ENCODE data around the gene KIF16B.

DNA sequence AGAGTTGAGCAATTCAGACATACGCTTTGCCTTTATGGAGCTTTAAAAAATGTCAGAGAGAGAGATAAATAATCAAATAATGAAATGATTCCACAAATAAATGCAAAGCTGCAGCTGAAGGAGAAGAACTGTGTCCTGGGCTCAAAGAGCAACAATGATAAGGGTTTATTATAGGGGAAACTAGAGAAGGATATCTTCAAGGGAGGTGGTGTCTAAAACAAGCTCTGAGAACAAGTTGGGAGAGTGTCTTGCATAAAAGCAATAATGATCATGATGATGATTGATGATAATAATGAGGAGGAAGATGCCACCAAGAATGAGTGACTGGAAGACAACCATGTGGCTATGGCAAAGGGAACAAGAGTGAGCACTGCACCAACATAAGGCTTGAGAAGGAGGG, 164.3 kb downstream of the KIF16B start:
- TF ChIP-seq, protein P1, sequence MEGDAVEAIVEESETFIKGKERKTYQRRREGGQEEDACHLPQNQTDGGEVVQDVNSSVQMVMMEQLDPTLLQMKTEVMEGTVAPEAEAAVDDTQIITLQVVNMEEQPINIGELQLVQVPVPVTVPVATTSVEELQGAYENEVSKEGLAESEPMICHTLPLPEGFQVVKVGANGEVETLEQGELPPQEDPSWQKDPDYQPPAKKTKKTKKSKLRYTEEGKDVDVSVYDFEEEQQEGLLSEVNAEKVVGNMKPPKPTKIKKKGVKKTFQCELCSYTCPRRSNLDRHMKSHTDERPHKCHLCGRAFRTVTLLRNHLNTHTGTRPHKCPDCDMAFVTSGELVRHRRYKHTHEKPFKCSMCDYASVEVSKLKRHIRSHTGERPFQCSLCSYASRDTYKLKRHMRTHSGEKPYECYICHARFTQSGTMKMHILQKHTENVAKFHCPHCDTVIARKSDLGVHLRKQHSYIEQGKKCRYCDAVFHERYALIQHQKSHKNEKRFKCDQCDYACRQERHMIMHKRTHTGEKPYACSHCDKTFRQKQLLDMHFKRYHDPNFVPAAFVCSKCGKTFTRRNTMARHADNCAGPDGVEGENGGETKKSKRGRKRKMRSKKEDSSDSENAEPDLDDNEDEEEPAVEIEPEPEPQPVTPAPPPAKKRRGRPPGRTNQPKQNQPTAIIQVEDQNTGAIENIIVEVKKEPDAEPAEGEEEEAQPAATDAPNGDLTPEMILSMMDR (IDR thresholded peaks at IDR 0.05) = no peak
- no peak for TF ChIP-seq POLR2A (IDR thresholded peaks at IDR 0.05)
- no peak for TF ChIP-seq EP300 (IDR thresholded peaks at IDR 0.05)
